HCT116 (cell line): ENCODE results near the gene CHST1. TPM values are rescaled to one million over a fixed set of nuclear protein-coding genes. Genes with fewer than 3 reads are reported as not detected.

Experiments used
- ATAC-seq: fragments of 200-7000 bp; cut with Tn5 transposase; 2 replicates; pipeline ENCODE4 v1.9.1; 2020; ENCODE audit warnings: mild to moderate bottlenecking, moderate library complexity
- BruUV-seq: library from RNA; stranded (reverse); fragments of 400-500 nt; replicated peaks from 2 replicates; lab custom pipeline; 2021; lab: Mats Ljungman, UMichigan
- CTCF ChIA-PET: fragments of 300-600 bp; sonication (Branson Sonifier 250); formaldehyde crosslinking; loops from one replicate; lab custom pipeline; 2021; ENCODE audit warnings: antibody characterized with exemption; lab: Charles Lee
- POLR2A ChIA-PET: fragments of 300-600, 350-600 bp; sonication (Branson Sonifier 250); formaldehyde crosslinking; loops from one replicate; lab custom pipeline; 2021; ENCODE audit warnings: antibody characterized with exemption; lab: Charles Lee
- RAD21 ChIA-PET, 2 experiments: fragments of 300-600 bp; sonication (Branson Sonifier 250); formaldehyde crosslinking; loops; one replicate each; lab custom pipeline; 2023; ENCODE audit warnings: low total read pairs in 2 of 2; ENCODE audit not compliant: uncharacterized antibody in 2 of 2, unreplicated experiment in 2 of 2, low non-redundant PET in 1 of 2; lab: Charles Lee
- DNase-seq: peaks from one replicate; pipeline ENCODE4 v3.0.0-alpha.2; 2010; ENCODE audit warnings: low read depth, low spot score
- H2AFZ ChIP-seq: fragments of 200-600 bp; shearing (Covaris generic), sonication (generic); 2 replicates; pipeline ENCODE4 v1.6.1; 2017; ENCODE audit warnings: low read depth, mixed run types, mixed read lengths, antibody characterized with exemption, low read length; ENCODE audit not compliant: poor library complexity, severe bottlenecking
- H3K27ac ChIP-seq: 2 replicates; pipeline ENCODE4 v1.5.1; 2012; ENCODE audit warnings: low read depth, low read length
- H3K27me3 ChIP-seq: fragments of 200-600 bp; sonication (generic); 2 replicates; pipeline ENCODE4 v1.6.1; 2016; ENCODE audit warnings: mixed run types, low read length, mixed read lengths; ENCODE audit not compliant: insufficient read depth
- H3K36me3 ChIP-seq, 2 experiments: fragments of 200-500 bp in 1 of 2; fragments of 200-600 bp in 1 of 2; sonication (Bioruptor generic) in 1 of 2; sonication (generic) in 1 of 2; 2 replicates each; pipeline versions ENCODE4 v1.5.1 to v1.6.1; 2014 to 2016; ENCODE audit warnings: low read length in 2 of 2, inconsistent platforms in 1 of 2, mixed read lengths in 1 of 2, mixed run types in 1 of 2; ENCODE audit not compliant: insufficient read depth in 2 of 2, control insufficient read depth in 1 of 2
- H3K4me1 ChIP-seq, 2 experiments: fragments of 200-600 bp in 1 of 2; sonication (generic) in 1 of 2; 2 replicates each; pipeline versions ENCODE4 v1.5.1 to v1.6.1; 2012 to 2017; ENCODE audit warnings: low read length in 2 of 2, inconsistent platforms in 1 of 2, mild to moderate bottlenecking in 1 of 2, mixed read lengths in 1 of 2, mixed run types in 1 of 2, moderate library complexity in 1 of 2; ENCODE audit not compliant: insufficient read depth in 2 of 2, control insufficient read depth in 1 of 2
- H3K4me2 ChIP-seq: fragments of 200-600 bp; sonication (generic); 2 replicates; pipeline ENCODE4 v1.6.1; 2017; ENCODE audit warnings: mixed run types, low read length, mixed read lengths
- H3K4me3 ChIP-seq, 2 experiments: fragments of 200-600 bp in 1 of 2; sonication (generic) in 1 of 2; replicated peaks in 1 of 2; 2 replicates each; pipeline ENCODE4 v1.5.1; 2011 to 2016; ENCODE audit warnings: low read length in 2 of 2, control low read depth in 1 of 2, low read depth in 1 of 2, mild to moderate bottlenecking in 1 of 2, mixed read lengths in 1 of 2, mixed run types in 1 of 2
- H3K79me2 ChIP-seq: fragments of 200-600 bp; sonication (generic); 2 replicates; pipeline ENCODE4 v1.6.1; 2017; ENCODE audit warnings: mild to moderate bottlenecking, mixed run types, low read length, moderate library complexity, mixed read lengths; ENCODE audit not compliant: insufficient read depth
- H3K9ac ChIP-seq: fragments of 200-600 bp; sonication (generic); 2 replicates; pipeline ENCODE4 v1.6.1; 2016; ENCODE audit warnings: low read length, mixed read lengths
- H3K9me2 ChIP-seq: fragments of 200-600 bp; sonication (generic), shearing (Covaris generic); 2 replicates; pipeline ENCODE4 v1.6.1; 2017; ENCODE audit warnings: mixed run types, mild to moderate bottlenecking, moderate library complexity; ENCODE audit not compliant: insufficient read depth
- H3K9me3 ChIP-seq, 2 experiments: fragments of 200-500 bp in 1 of 2; fragments of 200-600 bp in 1 of 2; sonication (Bioruptor generic) in 1 of 2; sonication (generic) in 1 of 2; 2 replicates each; pipeline ENCODE4 v1.6.1; 2014 to 2017; ENCODE audit warnings: low read length in 2 of 2, mixed read lengths in 2 of 2, inconsistent platforms in 1 of 2, low read depth in 1 of 2, mild to moderate bottlenecking in 1 of 2, mixed run types in 1 of 2, moderate library complexity in 1 of 2; ENCODE audit not compliant: control insufficient read depth in 1 of 2, insufficient read depth in 1 of 2
- H4K20me1 ChIP-seq: fragments of 200-600 bp; sonication (generic), shearing (Covaris generic); 2 replicates; pipeline ENCODE4 v1.6.1; 2017; ENCODE audit warnings: mixed run types, mild to moderate bottlenecking, moderate library complexity; ENCODE audit not compliant: insufficient read depth
- CBX3 ChIP-seq: IDR thresholded peaks from 2 replicates; pipeline ENCODE4 v1.6.1; 2012; ENCODE audit warnings: low read depth
- CEBPB ChIP-seq: IDR thresholded peaks from 2 replicates; pipeline ENCODE4 v1.6.1; 2012; ENCODE audit warnings: low read depth
- CTCF ChIP-seq, 3 experiments: fragments of 200-600 bp in 1 of 3; sonication (generic) in 1 of 3; IDR thresholded peaks in 2 of 3; conservative IDR thresholded peaks in 1 of 3; 2 replicates each; pipeline ENCODE4 v1.5.1; 2012 to 2017; ENCODE audit warnings: low read depth in 2 of 3, low read length in 2 of 3, antibody characterized with exemption in 1 of 3, borderline replicate concordance in 1 of 3, control low read depth in 1 of 3, mild to moderate bottlenecking in 1 of 3, mixed read lengths in 1 of 3, mixed run types in 1 of 3, moderate library complexity in 1 of 3; ENCODE audit not compliant: insufficient read depth in 1 of 3
- EZH2phosphoT487 ChIP-seq: fragments of 200-600 bp; IDR thresholded peaks from 2 replicates; pipeline ENCODE4 v1.6.1; 2018; ENCODE audit warnings: antibody characterized with exemption, borderline replicate concordance
- FOSL1 ChIP-seq: IDR thresholded peaks from 2 replicates; pipeline ENCODE4 v1.6.1; 2012; ENCODE audit warnings: low read depth
- JUND ChIP-seq: IDR thresholded peaks from 2 replicates; pipeline ENCODE4 v1.6.1; 2012
- MAX ChIP-seq: IDR thresholded peaks from 2 replicates; pipeline ENCODE4 v1.6.1; 2012
- POLR2A ChIP-seq: IDR thresholded peaks from 2 replicates; pipeline ENCODE4 v1.7.0; 2011; ENCODE audit warnings: borderline replicate concordance; ENCODE audit not compliant: insufficient read depth, insufficient read length; ENCODE audit errors: extremely low read depth
- POLR2AphosphoS5 ChIP-seq: IDR thresholded peaks from 2 replicates; pipeline ENCODE4 v1.6.1; 2011; ENCODE audit warnings: mild to moderate bottlenecking, low read depth, low read length, moderate library complexity
- SP1 ChIP-seq: IDR thresholded peaks from 2 replicates; pipeline ENCODE4 v1.6.1; 2012; ENCODE audit warnings: low read depth
- SRF ChIP-seq: IDR thresholded peaks from 2 replicates; pipeline ENCODE4 v1.6.1; 2012; ENCODE audit warnings: low read depth
- YY1 ChIP-seq: IDR thresholded peaks from 2 replicates; pipeline ENCODE4 v1.6.1; 2011; ENCODE audit warnings: low read length, low read depth, moderate library complexity, mild to moderate bottlenecking; ENCODE audit not compliant: insufficient replicate concordance; ENCODE audit errors: extremely low read depth
- ZFX ChIP-seq: fragments of 450-650 bp; IDR thresholded peaks from 2 replicates; pipeline ENCODE4 v1.6.1; 2017
- intact Hi-C: fragments of 100-400 bp; cut with micrococcal nuclease; formaldehyde crosslinking; loops from 2 replicates; pipeline ENCODE4 v1.10.0; 2022
- total RNA-seq: library from RNA; stranded (reverse); gene quantifications from one replicate; pipeline ENCODE4 v1.2.1, GENCODE V29; 2021; ENCODE audit not compliant: unreplicated experiment

CHST1 gene
- total RNA-seq, 1 experiment from 2014 or later: 0.69 TPM

GRCh38 chr11:45616802-45617549, 48.4 kb downstream of the CHST1 start:
- no peak for DNase-seq
- BruUV-seq: no TSS peak
- H3K9me2 ChIP-seq: no peaks in the 10 kb centered on the region
- intact Hi-C loops: no loop called here
- no peaks in the 10 kb centered on the region for H3K36me3 ChIP-seq
- H2AFZ ChIP-seq: no peak overlapping the region
- no peak for TF ChIP-seq CBX3
- TF ChIP-seq MAX: no peak
- TF ChIP-seq CTCF (IDR thresholded peaks at IDR 0.05 in 2 of 3, conservative IDR thresholded peaks at IDR 0.05 in 1 of 3; ENCODE audit: borderline replicate concordance in 1 of 3, insufficient read depth in 1 of 3, low read depth in 2 of 3, low read length in 2 of 3): no peak
- TF ChIP-seq POLR2A: no peak
- TF ChIP-seq EZH2phosphoT487: no peak
- no peak for TF ChIP-seq SP1
- TF ChIP-seq POLR2AphosphoS5: no peak
- no peak for TF ChIP-seq YY1
- no peak for TF ChIP-seq FOSL1
- TF ChIP-seq SRF: no peak
- TF ChIP-seq CEBPB: no peak
- TF ChIP-seq ZFX: no peak
- no peak for TF ChIP-seq JUND
- TF ChIP-seq, all 23 proteins: peak for 0
- Histone ChIP-seq H3K9ac (no peak overlapping the region), H3K4me1 (no peaks in the 10 kb centered on the region), H3K4me3 (no peak overlapping the region), H3K79me2 (no peaks in the 10 kb centered on the region), H3K27me3 (peaks cover 57% of the 10 kb centered on the region; the same call in 1 of the 2 replicates), H3K4me2 (no peak overlapping the region), H4K20me1 (no peaks in the 10 kb centered on the region), H3K9me3 (peaks cover 0 to 6% of the 10 kb centered on the region in 2 experiments; a peak in 1 of 4 replicates), H3K27ac (no peak overlapping the region)
- RAD21 ChIA-PET: no interaction called here
- CTCF ChIA-PET: no interaction called here
- no peak for ATAC-seq
- POLR2A ChIA-PET: no interaction called here
